Panc1 (cell line): ENCODE measurements around the gene CKAP2L. TPM values are rescaled to one million over a fixed set of nuclear protein-coding genes. Genes with fewer than 3 reads are reported as not detected.

Experiments
- ATAC-seq: fragments of 200-7000 bp; cut with Tn5 transposase; 2 replicates; pipeline ENCODE4 v1.9.1; 2020; ENCODE audit warnings: mild to moderate bottlenecking, moderate library complexity
- BruUV-seq: library from RNA; stranded (reverse); fragments of 400-500 nt; replicated peaks from 2 replicates; lab custom pipeline; 2021; lab: Mats Ljungman, UMichigan
- CTCF ChIA-PET: fragments of 300-600 bp; sonication (Branson Sonifier 250); formaldehyde crosslinking; loops from one replicate; lab custom pipeline; 2022; ENCODE audit warnings: antibody characterized with exemption; lab: Charles Lee
- POLR2A ChIA-PET: fragments of 300-600 bp; sonication (Branson Sonifier 250); formaldehyde crosslinking; loops from one replicate; lab custom pipeline; 2022; ENCODE audit warnings: antibody characterized with exemption; lab: Charles Lee
- DNase-seq: peaks from one replicate; pipeline ENCODE4 v3.0.0-alpha.2; 2010; ENCODE audit warnings: low read depth, low spot score
- H3K27ac ChIP-seq: 2 replicates; pipeline ENCODE4 v1.5.1; 2011; ENCODE audit warnings: mild to moderate bottlenecking, low read length, inconsistent platforms
- H3K27me3 ChIP-seq: fragments of 200-500 bp; sonication (Bioruptor generic); 2 replicates; pipeline ENCODE4 v1.6.0; 2014; ENCODE audit warnings: low read length, inconsistent platforms; ENCODE audit not compliant: control insufficient read depth, insufficient read depth
- H3K36me3 ChIP-seq: fragments of 200-500 bp; sonication (Bioruptor generic); 2 replicates; pipeline ENCODE4 v1.5.1; 2014; ENCODE audit warnings: inconsistent platforms, mild to moderate bottlenecking, low read length, moderate library complexity; ENCODE audit not compliant: control insufficient read depth, insufficient read depth
- H3K4me1 ChIP-seq: 2 replicates; pipeline ENCODE4 v1.5.1; 2011; ENCODE audit warnings: inconsistent platforms, mild to moderate bottlenecking, low read length, moderate library complexity; ENCODE audit not compliant: control insufficient read depth, insufficient read depth
- H3K4me3 ChIP-seq, 2 experiments: 2 replicates each; pipeline ENCODE4 v1.5.1; 2011 to 2012; ENCODE audit warnings: low read depth in 2 of 2, low read length in 2 of 2, mild to moderate bottlenecking in 2 of 2, inconsistent platforms in 1 of 2, moderate library complexity in 1 of 2
- H3K9me3 ChIP-seq: fragments of 200-500 bp; sonication (Bioruptor generic); 2 replicates; pipeline ENCODE4 v1.5.1; 2014; ENCODE audit warnings: low read depth, mild to moderate bottlenecking, inconsistent platforms, low read length, moderate library complexity; ENCODE audit not compliant: control insufficient read depth, insufficient read depth
- POLR2AphosphoS5 ChIP-seq: IDR thresholded peaks from 2 replicates; pipeline ENCODE4 v1.6.1; 2012; ENCODE audit warnings: mild to moderate bottlenecking, low read depth, low read length, moderate library complexity
- SIN3A ChIP-seq: IDR thresholded peaks from 2 replicates; pipeline ENCODE4 v1.6.1; 2012; ENCODE audit warnings: low read depth, mild to moderate bottlenecking, low read length, moderate library complexity, borderline replicate concordance; ENCODE audit not compliant: insufficient read depth
- TCF7L2 ChIP-seq: IDR thresholded peaks from 2 replicates; pipeline ENCODE4 v1.6.1; 2011; ENCODE audit warnings: mild to moderate bottlenecking, low read depth, low read length, inconsistent platforms
- in situ Hi-C: cut with HindIII; loops from 2 replicates; pipeline ENCODE4 v1.10.0; 2016; ENCODE audit warnings: low sequenced_read_pairs, low pct_unique_long_range_greater_than_20kb
- intact Hi-C: fragments of 100-400 bp; cut with micrococcal nuclease; formaldehyde crosslinking; loops from one replicate; pipeline ENCODE4 v1.10.0; 2022; ENCODE audit not compliant: unreplicated experiment
- total RNA-seq: library from RNA; stranded (reverse); gene quantifications from one replicate; pipeline ENCODE4 v1.2.1, GENCODE V29; 2021; ENCODE audit not compliant: unreplicated experiment
- TF ChIP-seq, protein P1 (sequence below), 2 experiments: IDR thresholded peaks; 2 replicates each; pipeline ENCODE4 v1.6.1; 2011 to 2012; ENCODE audit warnings: low read depth in 2 of 2, control low read depth in 1 of 2, low read length in 1 of 2, mild to moderate bottlenecking in 1 of 2, moderate library complexity in 1 of 2; ENCODE audit not compliant: insufficient read depth in 1 of 2
- TF ChIP-seq, protein P2 (sequence below): fragments of 450-650 bp; IDR thresholded peaks from 2 replicates; pipeline ENCODE4 v1.5.1; 2017; ENCODE audit warnings: mild to moderate bottlenecking

Gene CKAP2L
- total RNA-seq, 1 experiment from 2014 or later: 27.0 TPM

DNA sequence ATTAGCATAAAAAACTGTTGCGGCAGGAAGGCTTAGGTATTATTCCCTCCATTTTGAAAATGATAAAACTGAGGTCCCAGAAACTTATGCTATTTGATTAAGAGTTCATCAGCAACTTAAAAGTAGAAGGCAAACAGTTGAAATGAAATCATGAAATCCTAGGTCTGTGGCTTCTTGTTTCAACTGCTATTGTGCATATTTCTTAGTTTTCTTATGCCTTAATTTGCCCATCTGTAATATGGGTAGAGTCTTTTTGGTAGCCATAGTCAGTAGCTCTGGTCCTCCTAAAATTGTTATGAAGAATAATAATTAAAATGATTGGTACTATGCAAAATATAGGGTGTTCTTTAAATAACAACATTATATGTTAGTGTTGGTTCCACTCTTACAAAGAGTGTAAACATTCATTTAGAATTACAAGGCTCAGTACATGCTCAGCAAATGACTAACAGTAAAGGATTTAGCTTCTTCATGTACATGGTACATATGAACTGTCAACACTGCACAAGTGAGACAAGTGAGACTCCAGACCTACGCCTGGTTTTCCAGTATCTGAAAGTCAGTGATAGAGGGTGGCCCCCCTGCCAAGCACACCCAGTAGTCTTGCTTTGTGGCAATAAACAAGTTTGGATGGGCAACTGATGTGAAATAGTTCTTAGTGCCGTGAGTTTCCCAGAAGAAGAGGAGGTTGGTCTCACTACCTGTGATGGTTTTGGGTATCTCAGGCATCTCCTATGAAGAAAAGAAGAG, 10.3 kb upstream of the CKAP2L start:
- Histone ChIP-seq H3K27me3 (no peaks in the 10 kb centered on the region), H3K27ac (no peak overlapping the region), H3K9me3 (no peaks in the 10 kb centered on the region), H3K4me3 (no peak overlapping the region), H3K36me3 (no peaks in the 10 kb centered on the region), H3K4me1 (no peaks in the 10 kb centered on the region)
- ChIA-PET CTCF (no interaction called here), POLR2A (no interaction called here)
- in situ Hi-C loops: no loop called here
- no peak for DNase-seq
- intact Hi-C loops: no loop called here
- no TSS peak for BruUV-seq
- TF ChIP-seq, protein P1, sequence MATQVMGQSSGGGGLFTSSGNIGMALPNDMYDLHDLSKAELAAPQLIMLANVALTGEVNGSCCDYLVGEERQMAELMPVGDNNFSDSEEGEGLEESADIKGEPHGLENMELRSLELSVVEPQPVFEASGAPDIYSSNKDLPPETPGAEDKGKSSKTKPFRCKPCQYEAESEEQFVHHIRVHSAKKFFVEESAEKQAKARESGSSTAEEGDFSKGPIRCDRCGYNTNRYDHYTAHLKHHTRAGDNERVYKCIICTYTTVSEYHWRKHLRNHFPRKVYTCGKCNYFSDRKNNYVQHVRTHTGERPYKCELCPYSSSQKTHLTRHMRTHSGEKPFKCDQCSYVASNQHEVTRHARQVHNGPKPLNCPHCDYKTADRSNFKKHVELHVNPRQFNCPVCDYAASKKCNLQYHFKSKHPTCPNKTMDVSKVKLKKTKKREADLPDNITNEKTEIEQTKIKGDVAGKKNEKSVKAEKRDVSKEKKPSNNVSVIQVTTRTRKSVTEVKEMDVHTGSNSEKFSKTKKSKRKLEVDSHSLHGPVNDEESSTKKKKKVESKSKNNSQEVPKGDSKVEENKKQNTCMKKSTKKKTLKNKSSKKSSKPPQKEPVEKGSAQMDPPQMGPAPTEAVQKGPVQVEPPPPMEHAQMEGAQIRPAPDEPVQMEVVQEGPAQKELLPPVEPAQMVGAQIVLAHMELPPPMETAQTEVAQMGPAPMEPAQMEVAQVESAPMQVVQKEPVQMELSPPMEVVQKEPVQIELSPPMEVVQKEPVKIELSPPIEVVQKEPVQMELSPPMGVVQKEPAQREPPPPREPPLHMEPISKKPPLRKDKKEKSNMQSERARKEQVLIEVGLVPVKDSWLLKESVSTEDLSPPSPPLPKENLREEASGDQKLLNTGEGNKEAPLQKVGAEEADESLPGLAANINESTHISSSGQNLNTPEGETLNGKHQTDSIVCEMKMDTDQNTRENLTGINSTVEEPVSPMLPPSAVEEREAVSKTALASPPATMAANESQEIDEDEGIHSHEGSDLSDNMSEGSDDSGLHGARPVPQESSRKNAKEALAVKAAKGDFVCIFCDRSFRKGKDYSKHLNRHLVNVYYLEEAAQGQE (IDR thresholded peaks at IDR 0.05; ENCODE audit: insufficient read depth in 1 of 2, low read depth in 2 of 2, low read length in 1 of 2): no peak
- TF ChIP-seq, protein P2, sequence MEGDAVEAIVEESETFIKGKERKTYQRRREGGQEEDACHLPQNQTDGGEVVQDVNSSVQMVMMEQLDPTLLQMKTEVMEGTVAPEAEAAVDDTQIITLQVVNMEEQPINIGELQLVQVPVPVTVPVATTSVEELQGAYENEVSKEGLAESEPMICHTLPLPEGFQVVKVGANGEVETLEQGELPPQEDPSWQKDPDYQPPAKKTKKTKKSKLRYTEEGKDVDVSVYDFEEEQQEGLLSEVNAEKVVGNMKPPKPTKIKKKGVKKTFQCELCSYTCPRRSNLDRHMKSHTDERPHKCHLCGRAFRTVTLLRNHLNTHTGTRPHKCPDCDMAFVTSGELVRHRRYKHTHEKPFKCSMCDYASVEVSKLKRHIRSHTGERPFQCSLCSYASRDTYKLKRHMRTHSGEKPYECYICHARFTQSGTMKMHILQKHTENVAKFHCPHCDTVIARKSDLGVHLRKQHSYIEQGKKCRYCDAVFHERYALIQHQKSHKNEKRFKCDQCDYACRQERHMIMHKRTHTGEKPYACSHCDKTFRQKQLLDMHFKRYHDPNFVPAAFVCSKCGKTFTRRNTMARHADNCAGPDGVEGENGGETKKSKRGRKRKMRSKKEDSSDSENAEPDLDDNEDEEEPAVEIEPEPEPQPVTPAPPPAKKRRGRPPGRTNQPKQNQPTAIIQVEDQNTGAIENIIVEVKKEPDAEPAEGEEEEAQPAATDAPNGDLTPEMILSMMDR: no peak
- TF ChIP-seq SIN3A: no peak
- no peak for TF ChIP-seq POLR2AphosphoS5
- no peak for TF ChIP-seq TCF7L2
- no peak for ATAC-seq

- Histone ChIP-seq H3K4me3 (no peak overlapping the region), H3K9me3 (no peaks in the 10 kb centered on the region), H3K36me3 (no peaks in the 10 kb centered on the region), H3K4me1 (no peaks in the 10 kb centered on the region), H3K27me3 (no peaks in the 10 kb centered on the region), H3K27ac (no peak overlapping the region)
- no peak for ATAC-seq
- CTCF ChIA-PET: no interaction called here
- in situ Hi-C loops (no loop called here), intact Hi-C loops (no loop called here)
- POLR2A ChIA-PET: interaction anchor here (0.6 kb wide), 1 partner anchor 18 kb away, joined by 4 read pairs; no protein-coding TSS in a partner anchor
- DNase-seq: no peak
- TF ChIP-seq SIN3A: no peak
- no peak for TF ChIP-seq TCF7L2
- TF ChIP-seq, protein P2: no peak
- no peak for TF ChIP-seq POLR2AphosphoS5
- TF ChIP-seq, protein P1 (IDR thresholded peaks at IDR 0.05; ENCODE audit: insufficient read depth in 1 of 2, low read depth in 2 of 2, low read length in 1 of 2): no peak
- BruUV-seq: no TSS peak
Measured at GRCh38 chr2:112773556-112773955, 9.1 kb upstream of the CKAP2L start.
